SU-DHL-6 (cell line): ENCODE measurements around the gene TMEM131.

Source experiments
- H2AFZ ChIP-seq: fragments of 200-600 bp; sonication (generic); 2 replicates; pipeline ENCODE4 v1.6.1; 2014; ENCODE audit warnings: low read depth, mild to moderate bottlenecking, moderate library complexity, mixed read lengths, antibody characterized with exemption, low read length; ENCODE audit not compliant: severe bottlenecking
- H3F3A ChIP-seq: fragments of 200-600 bp; shearing (Covaris generic); 2 replicates; pipeline ENCODE4 v1.6.0; 2016; ENCODE audit warnings: antibody characterized with exemption, mild to moderate bottlenecking; ENCODE audit not compliant: insufficient read depth
- H3K27ac ChIP-seq: fragments of 200-600 bp; sonication (generic); 2 replicates; pipeline ENCODE4 v1.5.1; 2016; ENCODE audit warnings: low read depth, mild to moderate bottlenecking, low read length, moderate library complexity, mixed read lengths
- H3K27me3 ChIP-seq: fragments of 200-600 bp; sonication (generic), shearing (Covaris generic); 2 replicates; pipeline ENCODE4 v1.6.0; 2014; ENCODE audit warnings: mild to moderate bottlenecking, low read length
- H3K36me3 ChIP-seq: fragments of 200-600 bp; sonication (generic); 2 replicates; pipeline ENCODE4 v1.6.1; 2014; ENCODE audit warnings: mild to moderate bottlenecking, low read length, mixed read lengths
- H3K4me2 ChIP-seq: fragments of 300-600, 200-600 bp; shearing (Covaris generic), sonication (generic); 2 replicates; pipeline ENCODE4 v1.6.0; 2014; ENCODE audit warnings: low read length, low read depth, mild to moderate bottlenecking; ENCODE audit not compliant: poor library complexity, severe bottlenecking
- H3K4me3 ChIP-seq: fragments of 200-600 bp; sonication (generic); 2 replicates; pipeline ENCODE4 v1.5.1; 2014; ENCODE audit warnings: antibody characterized with exemption, low read length, mild to moderate bottlenecking, mixed read lengths; ENCODE audit not compliant: insufficient read depth, poor library complexity, severe bottlenecking
- H3K79me2 ChIP-seq: fragments of 200-600 bp; sonication (generic); 2 replicates; pipeline ENCODE4 v1.6.1; 2014; ENCODE audit warnings: mild to moderate bottlenecking, low read length, moderate library complexity; ENCODE audit not compliant: insufficient read depth
- H3K9ac ChIP-seq: fragments of 200-600 bp; sonication (generic); 2 replicates; pipeline ENCODE4 v1.7.0; 2014; ENCODE audit warnings: mild to moderate bottlenecking, low read length
- H3K9me2 ChIP-seq: fragments of 200-600 bp; sonication (generic); replicated peaks from 2 replicates; pipeline ENCODE4 v1.6.1; 2014; ENCODE audit warnings: low read length; ENCODE audit not compliant: insufficient read depth
- H3K9me3 ChIP-seq: fragments of 200-600 bp; sonication (generic); 2 replicates; pipeline ENCODE4 v1.6.1; 2014; ENCODE audit warnings: low read length, mixed read lengths; ENCODE audit not compliant: insufficient read depth
- H4K20me1 ChIP-seq: fragments of 200-600 bp; sonication (generic); 2 replicates; pipeline ENCODE4 v1.6.1; 2014; ENCODE audit warnings: low read depth, mild to moderate bottlenecking, antibody characterized with exemption, low read length, moderate library complexity, mixed read lengths
- EZH2phosphoT487 ChIP-seq: fragments of 200-600 bp; sonication (generic), shearing (Covaris generic); conservative IDR thresholded peaks from 2 replicates; pipeline ENCODE4 v1.6.1; 2018; ENCODE audit warnings: mild to moderate bottlenecking, antibody characterized with exemption, low read length, moderate library complexity, mixed read lengths
- TF ChIP-seq, protein P1 (sequence below): fragments of 200-600 bp; sonication (generic); IDR thresholded peaks from one replicate; pipeline ENCODE4 v1.5.1; 2017; ENCODE audit warnings: antibody characterized with exemption, mild to moderate bottlenecking, low read length, moderate library complexity; ENCODE audit not compliant: insufficient read depth, poor library complexity, severe bottlenecking

The TMEM131 gene

DNA sequence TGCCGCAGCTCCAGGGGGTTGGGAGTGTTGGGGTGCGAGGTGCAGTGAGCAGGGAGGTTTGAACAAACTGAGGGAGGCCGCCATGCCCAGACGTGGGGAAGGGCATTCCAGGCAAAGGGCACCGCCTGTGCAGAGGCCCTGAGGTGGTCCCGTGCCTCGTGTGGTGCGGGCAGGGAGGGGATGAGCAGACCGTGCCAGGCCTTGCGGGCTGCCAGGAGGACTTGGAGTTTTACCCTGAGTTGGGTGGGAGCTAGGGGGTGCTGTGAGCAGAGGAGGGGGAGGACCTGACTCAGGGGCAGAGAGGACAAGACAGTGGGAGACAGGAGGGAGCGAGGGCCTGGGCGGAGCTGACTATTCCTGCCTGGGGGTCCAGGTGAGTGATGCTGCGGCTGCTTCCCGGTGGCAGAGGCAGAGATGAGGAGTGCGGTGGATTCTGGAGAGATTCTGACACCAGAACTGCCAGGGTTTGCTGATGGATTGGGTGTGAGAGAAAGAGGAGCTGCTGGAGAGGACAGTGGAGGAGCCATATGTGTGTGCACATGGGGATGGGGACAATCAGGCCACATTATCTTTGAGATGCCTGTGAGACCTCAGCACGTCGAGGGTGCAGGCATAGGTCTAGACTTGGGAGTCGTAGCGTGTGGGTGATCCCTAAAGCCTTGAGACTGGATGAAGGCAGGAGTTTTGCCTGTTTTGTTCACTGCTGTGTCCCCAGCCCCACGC lies 259.0 kb downstream of the TMEM131 start:
- no peak overlapping the region for H3K27ac ChIP-seq
- no peak overlapping the region for H3K4me2 ChIP-seq
- H2AFZ ChIP-seq: no peak overlapping the region
- H3K27me3 ChIP-seq: no peaks in the 10 kb centered on the region
- H3K36me3 ChIP-seq: no peaks in the 10 kb centered on the region
- TF ChIP-seq, protein P1, sequence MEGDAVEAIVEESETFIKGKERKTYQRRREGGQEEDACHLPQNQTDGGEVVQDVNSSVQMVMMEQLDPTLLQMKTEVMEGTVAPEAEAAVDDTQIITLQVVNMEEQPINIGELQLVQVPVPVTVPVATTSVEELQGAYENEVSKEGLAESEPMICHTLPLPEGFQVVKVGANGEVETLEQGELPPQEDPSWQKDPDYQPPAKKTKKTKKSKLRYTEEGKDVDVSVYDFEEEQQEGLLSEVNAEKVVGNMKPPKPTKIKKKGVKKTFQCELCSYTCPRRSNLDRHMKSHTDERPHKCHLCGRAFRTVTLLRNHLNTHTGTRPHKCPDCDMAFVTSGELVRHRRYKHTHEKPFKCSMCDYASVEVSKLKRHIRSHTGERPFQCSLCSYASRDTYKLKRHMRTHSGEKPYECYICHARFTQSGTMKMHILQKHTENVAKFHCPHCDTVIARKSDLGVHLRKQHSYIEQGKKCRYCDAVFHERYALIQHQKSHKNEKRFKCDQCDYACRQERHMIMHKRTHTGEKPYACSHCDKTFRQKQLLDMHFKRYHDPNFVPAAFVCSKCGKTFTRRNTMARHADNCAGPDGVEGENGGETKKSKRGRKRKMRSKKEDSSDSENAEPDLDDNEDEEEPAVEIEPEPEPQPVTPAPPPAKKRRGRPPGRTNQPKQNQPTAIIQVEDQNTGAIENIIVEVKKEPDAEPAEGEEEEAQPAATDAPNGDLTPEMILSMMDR: no peak
- no peak for TF ChIP-seq EZH2phosphoT487
- H3K9ac ChIP-seq: no peak overlapping the region
- H3K9me2 ChIP-seq: no peaks in the 10 kb centered on the region
- no peaks in the 10 kb centered on the region for H3K9me3 ChIP-seq
- no peaks in the 10 kb centered on the region for H3K79me2 ChIP-seq
- no peaks in the 10 kb centered on the region for H3F3A ChIP-seq
- no peaks in the 10 kb centered on the region for H4K20me1 ChIP-seq
- no peak overlapping the region for H3K4me3 ChIP-seq

DNA sequence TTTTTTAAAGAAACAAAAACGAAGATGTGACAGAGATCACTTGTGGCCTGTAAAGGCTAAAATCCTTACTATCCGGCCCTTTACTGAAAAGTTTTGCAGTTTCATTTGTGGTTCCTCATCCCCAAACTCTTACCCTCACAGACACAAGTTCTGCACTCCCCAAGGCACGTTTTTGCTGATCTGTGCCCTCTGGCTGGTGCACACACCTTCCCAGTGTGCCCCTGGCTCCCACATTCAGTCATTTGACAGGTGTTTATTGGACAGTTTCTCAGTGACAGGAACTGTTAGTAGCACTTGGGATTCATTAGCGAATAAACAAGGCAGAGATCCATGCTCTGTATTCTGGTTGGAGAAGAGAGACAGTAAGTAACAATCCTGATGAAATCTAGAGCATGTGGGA lies 259.6 kb downstream of the TMEM131 start:
- Histone ChIP-seq H2AFZ (no peak overlapping the region), H3K9ac (no peak overlapping the region), H3K27me3 (no peaks in the 10 kb centered on the region)

DNA sequence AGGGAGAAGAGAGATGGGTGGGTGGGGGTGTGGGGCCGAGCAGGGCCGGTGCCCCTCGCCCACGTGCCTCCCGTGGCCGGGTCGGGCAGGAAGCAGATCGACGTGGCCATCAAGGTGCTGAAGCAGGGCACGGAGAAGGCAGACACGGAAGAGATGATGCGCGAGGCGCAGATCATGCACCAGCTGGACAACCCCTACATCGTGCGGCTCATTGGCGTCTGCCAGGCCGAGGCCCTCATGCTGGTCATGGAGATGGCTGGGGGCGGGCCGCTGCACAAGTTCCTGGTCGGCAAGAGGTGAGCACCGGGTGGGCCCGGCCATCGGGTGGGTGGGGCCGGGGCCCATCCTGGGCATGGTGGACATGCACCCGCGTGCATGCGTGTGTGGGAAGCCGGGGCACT lies 260.6 kb downstream of the TMEM131 start:
- H3K4me2 ChIP-seq: no peak overlapping the region
- no peaks in the 10 kb centered on the region for H3F3A ChIP-seq
- H3K27ac ChIP-seq: no peak overlapping the region
- no peaks in the 10 kb centered on the region; the same call in 1 of the 2 replicates for H3K9me3 ChIP-seq
- H3K79me2 ChIP-seq: no peaks in the 10 kb centered on the region
- no peak overlapping the region for H3K9ac ChIP-seq
- no peak overlapping the region for H2AFZ ChIP-seq
- H3K36me3 ChIP-seq: no peaks in the 10 kb centered on the region
- H3K9me2 ChIP-seq: no peaks in the 10 kb centered on the region
- TF ChIP-seq EZH2phosphoT487: no peak
- TF ChIP-seq, protein P1: no peak
- no peaks in the 10 kb centered on the region for H3K27me3 ChIP-seq
- H4K20me1 ChIP-seq: no peaks in the 10 kb centered on the region
- H3K4me3 ChIP-seq: no peak overlapping the region

More for the DNA sequence above, 259.6 kb downstream of the TMEM131 start:
- TF ChIP-seq, protein P1: no peak
- no peak overlapping the region for H3K4me3 ChIP-seq
- no peak overlapping the region for H3K4me2 ChIP-seq
- H3F3A ChIP-seq: no peaks in the 10 kb centered on the region
- H3K79me2 ChIP-seq: no peaks in the 10 kb centered on the region
- H3K36me3 ChIP-seq: no peaks in the 10 kb centered on the region
- H4K20me1 ChIP-seq: no peaks in the 10 kb centered on the region
- H3K9me2 ChIP-seq: no peaks in the 10 kb centered on the region
- H3K27ac ChIP-seq: no peak overlapping the region
- H3K9me3 ChIP-seq: no peaks in the 10 kb centered on the region
